Prostate gland (tissue), 2 donors: ENCODE results near the gene HECTD1. TPM values are rescaled to one million over a fixed set of nuclear protein-coding genes. Genes with fewer than 3 reads are reported as not detected.

Experiments used
- DNase-seq: peaks from one replicate; pipeline ENCODE4 v3.0.0-alpha.2; 2019; ENCODE audit warnings: low spot score
- H3K27ac ChIP-seq, 2 donors: fragments of 200-600 bp; sonication (generic); 2 replicates each; pipeline ENCODE4 v1.5.1; 2017 to 2019
- H3K27me3 ChIP-seq: fragments of 200-600 bp; sonication (generic); replicated peaks from 2 replicates; pipeline ENCODE4 v1.5.1; 2019; ENCODE audit not compliant: insufficient read depth
- H3K36me3 ChIP-seq, 2 donors: fragments of 200-600 bp; sonication (generic); 1 replicate in 1 of 2; 2 replicates in 1 of 2; pipeline versions ENCODE4 v1.5.1 to v1.8.1; 2017 to 2019
- H3K4me1 ChIP-seq: fragments of 200-600 bp; sonication (generic); replicated peaks from 2 replicates; pipeline ENCODE4 v1.5.1; 2019
- H3K4me3 ChIP-seq, 2 donors: fragments of 200-600 bp; sonication (generic); 2 replicates each; pipeline ENCODE4 v1.5.1; 2017 to 2019
- H3K9me3 ChIP-seq: fragments of 200-600 bp; sonication (generic); 2 replicates; pipeline ENCODE4 v1.5.1; 2017
- POLR2A ChIP-seq: fragments of 450-650 bp; IDR thresholded peaks from one replicate; pipeline ENCODE4 v1.6.1; 2016; ENCODE audit warnings: antibody characterized with exemption, mild to moderate bottlenecking
- POLR2AphosphoS5 ChIP-seq: sonication (generic); formaldehyde crosslinking; IDR thresholded peaks from one replicate; pipeline ENCODE4 v1.6.1; 2017; ENCODE audit warnings: antibody characterized with exemption
- WGBS: methylation state at CpG from one replicate; pipeline ENCODE4 v1.1.5; 2018; 5-methylcytosine and 5-hydroxymethylcytosine counted together
- intact Hi-C: fragments of 100-400 bp; cut with DNase I; formaldehyde crosslinking; loops from one replicate; pipeline ENCODE4 v1.14.2; 2022
- total RNA-seq, 2 donors: library from RNA; depleted of rRNA; stranded (reverse); fragments of >200 nt; gene quantifications; one replicate each; pipeline ENCODE4 v1.1.0, GENCODE V29; 2016
- TF ChIP-seq, protein P1 (sequence below), 4 experiments: fragments of 200-600 bp in 2 of 4; fragments of 450-650 bp in 2 of 4; sonication (generic) in 2 of 4; IDR thresholded peaks; 1 replicate in 3 of 4; 2 replicates in 1 of 4; pipeline ENCODE4 v1.5.1; 2016 to 2019; ENCODE audit warnings: antibody characterized with exemption in 4 of 4, mild to moderate bottlenecking in 2 of 4, moderate library complexity in 2 of 4

The HECTD1 gene
- total RNA-seq, 2 donors from 2014 or later = 108 to 189 TPM

DNA sequence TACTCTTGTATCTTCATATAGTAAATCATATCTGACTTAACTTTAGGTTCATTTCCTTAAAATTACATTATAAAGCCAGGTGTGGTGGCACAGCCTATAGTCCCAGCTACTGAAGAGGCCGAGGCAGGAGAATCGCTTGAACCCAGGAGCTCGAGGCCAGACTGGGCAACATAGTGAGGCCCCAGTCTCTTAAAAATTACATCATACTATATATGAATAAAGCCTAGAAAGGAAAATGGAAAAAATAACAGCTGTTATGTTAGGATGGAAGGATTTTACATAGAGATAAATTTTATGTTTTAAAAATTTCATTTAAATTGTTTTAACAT, 4.2 kb downstream of the HECTD1 start:
- Histone ChIP-seq H3K9me3 (no peaks in the 10 kb centered on the region), H3K36me3 (no peaks in the 10 kb centered on the region), H3K27me3 (no peaks in the 10 kb centered on the region), H3K4me3 (no peak overlapping the region), H3K27ac (no peak overlapping the region), H3K4me1 (no peaks in the 10 kb centered on the region)
- intact Hi-C loops = no loop called here
- WGBS = 96% methylated on average over 3 of the region's 3 CpGs
- TF ChIP-seq, protein P1, sequence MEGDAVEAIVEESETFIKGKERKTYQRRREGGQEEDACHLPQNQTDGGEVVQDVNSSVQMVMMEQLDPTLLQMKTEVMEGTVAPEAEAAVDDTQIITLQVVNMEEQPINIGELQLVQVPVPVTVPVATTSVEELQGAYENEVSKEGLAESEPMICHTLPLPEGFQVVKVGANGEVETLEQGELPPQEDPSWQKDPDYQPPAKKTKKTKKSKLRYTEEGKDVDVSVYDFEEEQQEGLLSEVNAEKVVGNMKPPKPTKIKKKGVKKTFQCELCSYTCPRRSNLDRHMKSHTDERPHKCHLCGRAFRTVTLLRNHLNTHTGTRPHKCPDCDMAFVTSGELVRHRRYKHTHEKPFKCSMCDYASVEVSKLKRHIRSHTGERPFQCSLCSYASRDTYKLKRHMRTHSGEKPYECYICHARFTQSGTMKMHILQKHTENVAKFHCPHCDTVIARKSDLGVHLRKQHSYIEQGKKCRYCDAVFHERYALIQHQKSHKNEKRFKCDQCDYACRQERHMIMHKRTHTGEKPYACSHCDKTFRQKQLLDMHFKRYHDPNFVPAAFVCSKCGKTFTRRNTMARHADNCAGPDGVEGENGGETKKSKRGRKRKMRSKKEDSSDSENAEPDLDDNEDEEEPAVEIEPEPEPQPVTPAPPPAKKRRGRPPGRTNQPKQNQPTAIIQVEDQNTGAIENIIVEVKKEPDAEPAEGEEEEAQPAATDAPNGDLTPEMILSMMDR (IDR thresholded peaks at IDR 0.05) = no peak
- TF ChIP-seq POLR2AphosphoS5 = no peak
- TF ChIP-seq POLR2A = no peak
- no peak for DNase-seq

DNA sequence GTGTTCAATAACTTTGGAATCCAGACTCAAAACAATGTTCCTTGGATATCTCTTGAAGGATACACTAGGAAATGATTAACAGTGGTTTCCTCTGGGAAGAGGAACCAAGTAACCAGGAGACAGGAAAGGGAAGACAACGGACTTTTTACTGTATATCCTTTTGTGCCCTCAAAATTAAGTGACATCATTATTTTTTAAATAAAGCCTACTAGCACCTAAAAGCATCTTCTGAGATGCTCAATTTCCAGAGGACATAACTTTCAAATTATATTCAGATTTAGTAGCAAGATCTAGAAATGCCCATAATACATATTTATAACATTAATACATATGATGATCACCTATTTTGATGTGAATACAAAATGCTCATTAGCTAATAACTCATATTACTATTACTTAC, 6.5 kb downstream of the HECTD1 start:
- H3K4me3 ChIP-seq = no peak overlapping the region
- no peaks in the 10 kb centered on the region for H3K4me1 ChIP-seq
- H3K36me3 ChIP-seq = no peaks in the 10 kb centered on the region
- no peak for DNase-seq
- WGBS = 76% methylated on average over 1 of the region's 1 CpG
- TF ChIP-seq, protein P1 (IDR thresholded peaks at IDR 0.05) = no peak
- H3K27ac ChIP-seq = no peak overlapping the region
- intact Hi-C loops = no loop called here
- no peaks in the 10 kb centered on the region for H3K9me3 ChIP-seq
- no peaks in the 10 kb centered on the region for H3K27me3 ChIP-seq

DNA sequence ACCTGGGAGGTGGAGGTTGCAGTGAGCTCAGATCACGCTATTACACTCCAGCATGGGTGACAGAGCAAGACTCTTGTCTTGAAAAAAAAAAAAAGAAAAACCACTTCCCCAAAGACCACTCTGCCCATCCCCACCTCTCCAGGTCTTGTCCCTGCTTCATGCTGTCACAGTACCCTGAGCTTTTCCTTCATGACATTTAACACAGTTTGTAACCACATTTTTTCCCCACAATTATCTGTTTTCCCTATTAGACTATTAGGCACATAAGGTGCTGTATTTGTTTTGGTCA, 6.9 kb downstream of the HECTD1 start:
- Histone ChIP-seq H3K4me1 (no peaks in the 10 kb centered on the region), H3K27me3 (no peaks in the 10 kb centered on the region), H3K4me3 (no peak overlapping the region), H3K36me3 (no peaks in the 10 kb centered on the region), H3K9me3 (no peaks in the 10 kb centered on the region), H3K27ac (no peak overlapping the region)
- DNase-seq = no peak
- 95% methylated on average over 1 of the region's 1 CpG for WGBS
- intact Hi-C loops = no loop called here
- TF ChIP-seq, protein P1 (IDR thresholded peaks at IDR 0.05) = no peak
- no peak for TF ChIP-seq POLR2AphosphoS5
- no peak for TF ChIP-seq POLR2A

DNA sequence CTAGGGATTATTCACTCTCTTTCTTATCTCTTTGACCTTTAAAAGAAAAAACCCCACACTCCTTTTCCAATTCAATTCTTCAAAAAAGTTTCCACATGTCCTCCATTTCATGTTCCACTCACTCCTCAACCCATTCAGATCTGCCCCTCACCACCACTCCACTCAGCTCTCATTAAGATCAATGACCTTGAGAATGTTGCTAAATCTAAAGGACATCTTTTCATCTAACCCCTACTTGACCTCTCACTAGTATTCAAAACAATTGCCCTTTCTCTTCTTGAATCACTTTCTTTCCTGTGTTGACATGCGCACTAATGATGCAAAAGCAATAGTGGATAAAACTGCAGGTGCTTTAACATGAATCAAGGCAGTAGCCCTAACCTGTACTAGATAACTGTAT, 9.9 kb downstream of the HECTD1 start:
- Histone ChIP-seq H3K36me3 (no peaks in the 10 kb centered on the region), H3K27ac (no peak overlapping the region), H3K27me3 (no peaks in the 10 kb centered on the region), H3K9me3 (no peaks in the 10 kb centered on the region), H3K4me3 (no peak overlapping the region), H3K4me1 (no peaks in the 10 kb centered on the region)
- DNase-seq = no peak
- intact Hi-C loops = no loop called here
- TF ChIP-seq POLR2A (no peak), POLR2AphosphoS5 (no peak)
- TF ChIP-seq, protein P1 (IDR thresholded peaks at IDR 0.05) = no peak
- 97% methylated on average over 1 of the region's 1 CpG for WGBS

DNA sequence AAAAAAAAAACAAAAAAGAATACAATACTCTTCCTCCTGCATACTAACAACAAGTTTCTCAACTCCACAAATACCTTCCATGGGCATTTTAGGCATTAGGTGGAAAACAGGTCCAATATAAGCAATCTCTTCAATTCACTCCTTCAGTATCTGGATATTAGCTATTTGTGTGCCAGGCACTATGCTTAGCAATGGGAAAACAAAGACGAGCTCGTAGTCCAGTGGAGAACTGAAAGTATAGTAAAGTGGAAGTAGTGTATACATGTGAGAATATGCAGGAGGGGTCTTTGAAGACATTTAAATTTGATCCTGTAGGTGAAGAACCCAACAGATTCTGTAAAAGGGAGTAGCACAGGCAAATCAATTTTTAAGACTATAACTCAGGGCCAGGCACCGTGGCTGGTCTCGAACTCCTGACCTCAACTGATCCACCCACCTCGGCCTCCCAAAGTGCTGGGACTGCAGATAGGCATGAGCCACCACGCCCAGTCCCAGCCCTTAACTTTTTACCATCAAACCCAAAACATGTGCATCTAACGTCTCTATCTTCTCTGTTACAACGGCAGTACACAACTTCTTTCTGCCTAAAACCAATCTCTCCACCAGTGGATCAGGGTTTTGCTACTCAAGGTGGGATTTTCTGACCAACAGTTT, 10.6 kb downstream of the HECTD1 start:
- H3K9me3 ChIP-seq = no peaks in the 10 kb centered on the region
- TF ChIP-seq, protein P1 (IDR thresholded peaks at IDR 0.05) = no peak
- TF ChIP-seq POLR2AphosphoS5 (no peak), POLR2A (no peak)
- intact Hi-C loops = no loop called here
- no peak overlapping the region for H3K4me3 ChIP-seq
- no peaks in the 10 kb centered on the region for H3K4me1 ChIP-seq
- no peak for DNase-seq
- no peaks in the 10 kb centered on the region for H3K36me3 ChIP-seq
- H3K27ac ChIP-seq = no peak overlapping the region
- WGBS = 93% methylated on average over 8 of the region's 8 CpGs
- no peaks in the 10 kb centered on the region for H3K27me3 ChIP-seq
